ENCODE results near the gene FCN3. TPM values are rescaled to one million over a fixed set of nuclear protein-coding genes. Genes with fewer than 3 reads are reported as not detected.

The FCN3 gene
- total RNA-seq, 2 experiments from 2014 or later = not detected

- no peak overlapping the region for H3K4me3 Mint-ChIP-seq
- H3K4me1 Mint-ChIP-seq (ENCODE audit: low read depth) = peaks cover 3% of the 10 kb centered on the region
- H3K27me3 ChIP-seq (ENCODE audit: control insufficient read depth in 1 of 2, insufficient read depth in 2 of 2, low read length in 2 of 2) = no peaks in the 10 kb centered on the region
- H3K9me3 ChIP-seq (ENCODE audit: control insufficient read depth in 1 of 2, insufficient read depth in 1 of 2, low read length in 2 of 2) = no peaks in the 10 kb centered on the region
- POLR2A ChIA-PET = no interaction called here
- H3K4me1 ChIP-seq (ENCODE audit: insufficient read depth, low read length) = peaks cover 10% of the 10 kb centered on the region
- no peaks in the 10 kb centered on the region for H3K36me3 ChIP-seq (ENCODE audit: insufficient read depth, low read length)
- H3K27ac ChIP-seq (ENCODE audit: low read depth in 1 of 2, low read length in 2 of 2) = no peak overlapping the region
- ATAC-seq (ENCODE audit: poor library complexity) (no peak), DNase-seq (no peak)
- no peaks in the 10 kb centered on the region for H3K36me3 Mint-ChIP-seq (ENCODE audit: low read depth)
- CTCF ChIA-PET = interaction anchor here (1.8 to 2.0 kb wide), 2 partner anchors 26 to 51 kb away, joined by 4 to 6 read pairs; no protein-coding TSS in a partner anchor
- intact Hi-C loops (cut with DNase I, micrococcal nuclease) = no loop called here
- no peak overlapping the region for H3K27ac Mint-ChIP-seq
- no peak for TF ChIP-seq CTCF (IDR thresholded peaks at IDR 0.05)
- H3K27me3 Mint-ChIP-seq = peaks cover 12% of the 10 kb centered on the region
- H3K4me3 ChIP-seq (ENCODE audit: low read length) = no peak overlapping the region
- H3K9me3 Mint-ChIP-seq = no peaks in the 10 kb centered on the region
These were observed 9.0 kb upstream of the FCN3 start for GRCh38 chr1:27383661-27384060.

- DNase-seq (peak in 11 of 14 experiments; percentile 42 to 70 (median 48)), ATAC-seq (ENCODE audit: poor library complexity) (peak; percentile 90)
- Histone ChIP-seq H3K9me3 (ENCODE audit: control insufficient read depth in 1 of 2, insufficient read depth in 1 of 2, low read length in 2 of 2) (no peaks in the 10 kb centered on the region), H3K4me3 (ENCODE audit: low read length) (no peak within 1 kb of the TSS), H3K27ac (ENCODE audit: low read depth in 1 of 2, low read length in 2 of 2) (no peak within 1 kb of the TSS), H3K36me3 (ENCODE audit: insufficient read depth, low read length) (no peaks in the 10 kb centered on the region), H3K4me1 (ENCODE audit: insufficient read depth, low read length) (peaks cover 5% of the 10 kb centered on the region), H3K27me3 (ENCODE audit: control insufficient read depth in 1 of 2, insufficient read depth in 2 of 2, low read length in 2 of 2) (no peaks in the 10 kb centered on the region)
- TF ChIP-seq CTCF (IDR thresholded peaks at IDR 0.05) = no peak
- no peak within 1 kb of the TSS for H3K4me3 Mint-ChIP-seq
- CTCF ChIA-PET = interaction anchor here (1.6 to 1.8 kb wide), 2 partner anchors 26 to 87 kb away, joined by 4 to 6 read pairs; no protein-coding TSS in a partner anchor
- H3K36me3 Mint-ChIP-seq (ENCODE audit: low read depth) = no peaks in the 10 kb centered on the region
- intact Hi-C loops (cut with DNase I, micrococcal nuclease) = no loop called here
- H3K9me3 Mint-ChIP-seq = no peaks in the 10 kb centered on the region
- POLR2A ChIA-PET = interaction anchor here (0.6 to 1.8 kb wide), 2 partner anchors 17 to 401 kb away, joined by 4 to 5 read pairs; no protein-coding TSS in a partner anchor
- peaks cover 10% of the 10 kb centered on the region for H3K27me3 Mint-ChIP-seq
- H3K4me1 Mint-ChIP-seq (ENCODE audit: low read depth) = no peaks in the 10 kb centered on the region
- no peak within 1 kb of the TSS for H3K27ac Mint-ChIP-seq
These were observed 8.5 kb upstream of the FCN3 start, which contains the start of gene CD164L2 for GRCh38 chr1:27383039-27383605. Gene CD164L2, minus strand, starts transcription at chr1:27383333. Its CDS starts 94 bp downstream, at chr1:27383239.

- no peaks in the 10 kb centered on the region for H3K36me3 ChIP-seq (ENCODE audit: insufficient read depth, low read length)
- no peak overlapping the region for H3K4me3 Mint-ChIP-seq
- no peaks in the 10 kb centered on the region for H3K27me3 ChIP-seq (ENCODE audit: control insufficient read depth in 1 of 2, insufficient read depth in 2 of 2, low read length in 2 of 2)
- no peaks in the 10 kb centered on the region for H3K4me1 Mint-ChIP-seq (ENCODE audit: low read depth)
- H3K4me3 ChIP-seq (ENCODE audit: low read length) = no peak overlapping the region
- POLR2A ChIA-PET = interaction anchor here (1.8 kb wide), 1 partner anchor 17 kb away, joined by 4 read pairs; no protein-coding TSS in a partner anchor
- CTCF ChIA-PET = interaction anchor here (0.7 to 1.8 kb wide), 3 partner anchors 16 to 86 kb away, joined by 3 to 6 read pairs (median 4); partner anchors contain the start of gene MAP3K6
- intact Hi-C loops (cut with DNase I, micrococcal nuclease) = no loop called here
- DNase-seq (no peak), ATAC-seq (ENCODE audit: poor library complexity) (no peak)
- no peak for TF ChIP-seq CTCF (IDR thresholded peaks at IDR 0.05)
- H3K9me3 Mint-ChIP-seq = no peaks in the 10 kb centered on the region
- H3K27ac Mint-ChIP-seq = no peak overlapping the region
- peaks cover 10% of the 10 kb centered on the region for H3K27me3 Mint-ChIP-seq
- no peaks in the 10 kb centered on the region for H3K36me3 Mint-ChIP-seq (ENCODE audit: low read depth)
- H3K9me3 ChIP-seq (ENCODE audit: control insufficient read depth in 1 of 2, insufficient read depth in 1 of 2, low read length in 2 of 2) = no peaks in the 10 kb centered on the region
- no peak overlapping the region for H3K27ac ChIP-seq (ENCODE audit: low read depth in 1 of 2, low read length in 2 of 2)
- H3K4me1 ChIP-seq (ENCODE audit: insufficient read depth, low read length) = peaks cover 5% of the 10 kb centered on the region
These were observed 7.5 kb upstream of the FCN3 start for GRCh38 chr1:27381969-27382762.
